ENCODE results near the gene HPGDS.

HPGDS gene

DNA sequence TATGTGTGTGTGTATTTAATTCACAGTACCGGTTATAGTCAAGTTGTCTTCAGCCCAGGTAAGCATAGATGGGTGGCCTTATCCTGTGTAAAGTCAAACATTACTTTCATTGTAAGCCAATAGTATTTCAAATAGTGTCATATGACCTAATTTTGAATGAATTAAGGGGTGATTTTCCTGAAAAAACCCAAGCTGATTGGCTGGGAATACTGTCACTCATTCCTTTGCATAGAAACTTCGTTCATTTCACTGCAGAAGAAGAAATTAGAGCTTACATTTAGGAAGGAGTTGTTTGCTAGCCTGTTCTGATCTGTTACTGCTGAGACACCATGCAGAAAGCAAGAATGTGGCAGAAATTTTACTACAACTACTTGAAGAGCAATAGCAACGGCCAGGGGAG lies 89.6 kb downstream of the HPGDS start:
- TF ChIP-seq TEAD4 (IDR thresholded peaks at IDR 0.05): no peak
- TF ChIP-seq TCF12 (IDR thresholded peaks at IDR 0.05; ENCODE audit: low read depth): no peak
- TF ChIP-seq, protein P1, sequence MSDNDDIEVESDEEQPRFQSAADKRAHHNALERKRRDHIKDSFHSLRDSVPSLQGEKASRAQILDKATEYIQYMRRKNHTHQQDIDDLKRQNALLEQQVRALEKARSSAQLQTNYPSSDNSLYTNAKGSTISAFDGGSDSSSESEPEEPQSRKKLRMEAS (IDR thresholded peaks at IDR 0.05): no peak
- TF ChIP-seq, protein P2, sequence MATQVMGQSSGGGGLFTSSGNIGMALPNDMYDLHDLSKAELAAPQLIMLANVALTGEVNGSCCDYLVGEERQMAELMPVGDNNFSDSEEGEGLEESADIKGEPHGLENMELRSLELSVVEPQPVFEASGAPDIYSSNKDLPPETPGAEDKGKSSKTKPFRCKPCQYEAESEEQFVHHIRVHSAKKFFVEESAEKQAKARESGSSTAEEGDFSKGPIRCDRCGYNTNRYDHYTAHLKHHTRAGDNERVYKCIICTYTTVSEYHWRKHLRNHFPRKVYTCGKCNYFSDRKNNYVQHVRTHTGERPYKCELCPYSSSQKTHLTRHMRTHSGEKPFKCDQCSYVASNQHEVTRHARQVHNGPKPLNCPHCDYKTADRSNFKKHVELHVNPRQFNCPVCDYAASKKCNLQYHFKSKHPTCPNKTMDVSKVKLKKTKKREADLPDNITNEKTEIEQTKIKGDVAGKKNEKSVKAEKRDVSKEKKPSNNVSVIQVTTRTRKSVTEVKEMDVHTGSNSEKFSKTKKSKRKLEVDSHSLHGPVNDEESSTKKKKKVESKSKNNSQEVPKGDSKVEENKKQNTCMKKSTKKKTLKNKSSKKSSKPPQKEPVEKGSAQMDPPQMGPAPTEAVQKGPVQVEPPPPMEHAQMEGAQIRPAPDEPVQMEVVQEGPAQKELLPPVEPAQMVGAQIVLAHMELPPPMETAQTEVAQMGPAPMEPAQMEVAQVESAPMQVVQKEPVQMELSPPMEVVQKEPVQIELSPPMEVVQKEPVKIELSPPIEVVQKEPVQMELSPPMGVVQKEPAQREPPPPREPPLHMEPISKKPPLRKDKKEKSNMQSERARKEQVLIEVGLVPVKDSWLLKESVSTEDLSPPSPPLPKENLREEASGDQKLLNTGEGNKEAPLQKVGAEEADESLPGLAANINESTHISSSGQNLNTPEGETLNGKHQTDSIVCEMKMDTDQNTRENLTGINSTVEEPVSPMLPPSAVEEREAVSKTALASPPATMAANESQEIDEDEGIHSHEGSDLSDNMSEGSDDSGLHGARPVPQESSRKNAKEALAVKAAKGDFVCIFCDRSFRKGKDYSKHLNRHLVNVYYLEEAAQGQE (IDR thresholded peaks at IDR 0.05; ENCODE audit: low read depth): no peak
- TF ChIP-seq NFIC (IDR thresholded peaks at IDR 0.05): no peak
- TF ChIP-seq CEBPB (IDR thresholded peaks at IDR 0.05): no peak

DNA sequence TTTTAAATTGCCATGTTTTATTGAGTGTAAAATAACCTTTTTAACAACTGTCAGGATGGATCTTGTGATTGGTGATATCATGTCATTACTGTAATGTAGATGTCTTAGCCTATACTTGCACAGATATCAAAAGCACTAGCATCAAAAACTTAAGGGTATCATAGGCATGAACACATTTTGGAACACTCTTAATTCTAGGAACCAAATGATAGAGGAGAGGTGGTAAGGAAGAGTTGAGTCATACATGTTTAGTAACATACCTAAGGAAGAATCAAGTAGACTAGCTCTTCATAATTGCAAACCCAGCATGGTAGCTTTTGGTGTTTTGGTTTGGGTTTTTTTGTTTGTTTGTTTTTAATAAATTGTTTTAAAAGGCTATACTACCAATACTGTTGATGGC lies 91.5 kb downstream of the HPGDS start:
- TF ChIP-seq FOXM1 (IDR thresholded peaks at IDR 0.05; ENCODE audit: borderline replicate concordance, low read depth) (no peak), NFIC (IDR thresholded peaks at IDR 0.05) (no peak), TCF12 (IDR thresholded peaks at IDR 0.05; ENCODE audit: low read depth) (no peak), EP300 (IDR thresholded peaks at IDR 0.05; ENCODE audit: borderline replicate concordance) (no peak), CREB1 (IDR thresholded peaks at IDR 0.05; ENCODE audit: low read depth) (no peak)
- TF ChIP-seq, protein P2 (IDR thresholded peaks at IDR 0.05; ENCODE audit: low read depth): no peak

Measured in Ishikawa (cell line).